A549 (cell line): ENCODE measurements around the gene PLIN5. TPM values are rescaled to one million over a fixed set of nuclear protein-coding genes. Genes with fewer than 3 reads are reported as not detected.

Experiments used
- ATAC-seq, 2 experiments: fragments of 200-7000 bp in 1 of 2; fragments of >200 bp in 1 of 2; cut with Nextera tagmentation in 1 of 2; cut with Tn5 transposase in 1 of 2; 3 replicates each; pipeline versions ENCODE4 v1.8.0 to v1.9.1; 2018 to 2020; ENCODE audit warnings: mild to moderate bottlenecking in 1 of 2, moderate library complexity in 1 of 2
- CTCF ChIA-PET: fragments of 300-600 bp; sonication (Branson Sonifier 250); formaldehyde crosslinking; extraction: SDS; loops from one replicate; lab custom pipeline; 2021; ENCODE audit warnings: antibody characterized with exemption, inconsistent platforms; lab: Yijun Ruan, JAX
- POLR2A ChIA-PET: fragments of 350-600 bp; formaldehyde crosslinking; extraction: SDS; loops from one replicate; lab custom pipeline; 2021; ENCODE audit warnings: antibody characterized with exemption, inconsistent platforms; lab: Yijun Ruan, JAX
- DNase-seq, 2 experiments: peaks; one replicate each; pipeline versions ENCODE4 v3.0.0 to v3.0.0-alpha.2; 2011 to 2016; ENCODE audit warnings: low read depth in 1 of 2, low spot score in 1 of 2
- FAIRE-seq: peaks from 2 replicates; lab custom pipeline; 2011; peaks lifted over from hg19 to GRCh38; lab: Jason Lieb, UNC
- H3K27ac ChIP-seq, 2 experiments: fragments of >200 bp; sonication (Bioruptor Twin); formaldehyde crosslinking; 3 replicates each; pipeline ENCODE4 v1.5.1; 2016 to 2017
- H3K4me1 ChIP-seq: fragments of >200 bp; sonication (Bioruptor Twin); formaldehyde crosslinking; 3 replicates; pipeline ENCODE4 v1.6.1; 2016
- H3K4me2 ChIP-seq: fragments of >200 bp; sonication (Bioruptor Twin); formaldehyde crosslinking; 3 replicates; pipeline ENCODE4 v1.6.1; 2016
- H3K4me3 ChIP-seq: fragments of >200 bp; sonication (Bioruptor Twin); formaldehyde crosslinking; 3 replicates; pipeline ENCODE4 v1.5.1; 2016
- H3K9me3 ChIP-seq: fragments of >200 bp; sonication (Bioruptor Twin); formaldehyde crosslinking; 3 replicates; pipeline ENCODE4 v1.6.1; 2016
- ATOH8 ChIP-seq: fragments of 250-450 bp; sonication (Bioruptor Pico); IDR thresholded peaks from 2 replicates; pipeline ENCODE4 v1.5.0; 2020; ENCODE audit warnings: low read depth, mild to moderate bottlenecking, moderate library complexity
- BHLHE40 ChIP-seq: IDR thresholded peaks from 2 replicates; pipeline ENCODE4 v1.6.1; 2012; ENCODE audit warnings: low read depth, low read length, inconsistent platforms
- CBX2 ChIP-seq: fragments of 200-600 bp; sonication (generic); IDR thresholded peaks from 2 replicates; pipeline ENCODE4 v1.6.1; 2016; ENCODE audit warnings: low read depth, mild to moderate bottlenecking, borderline replicate concordance
- CEBPB ChIP-seq, 2 experiments: fragments of >200 bp in 1 of 2; sonication (Bioruptor Twin) in 1 of 2; formaldehyde crosslinking in 1 of 2; IDR thresholded peaks; 2 replicates each; pipeline ENCODE4 v1.6.1; 2012 to 2016
- CHD4 ChIP-seq: fragments of 200-600 bp; sonication (generic); IDR thresholded peaks from 2 replicates; pipeline ENCODE4 v1.6.1; 2016; ENCODE audit warnings: antibody characterized with exemption, mild to moderate bottlenecking, borderline replicate concordance
- EHF ChIP-seq: fragments of 250-450 bp; sonication (Bioruptor Pico); IDR thresholded peaks from 2 replicates; pipeline ENCODE4 v1.5.0; 2020; ENCODE audit warnings: mild to moderate bottlenecking
- ELK1 ChIP-seq: fragments of 150-350 bp; IDR thresholded peaks from 2 replicates; pipeline ENCODE4 v1.6.1; 2014; ENCODE audit warnings: low read depth, mild to moderate bottlenecking, low read length
- FOSB ChIP-seq: fragments of 250-450 bp; sonication (Bioruptor Pico); IDR thresholded peaks from 2 replicates; pipeline ENCODE4 v1.5.0; 2020; ENCODE audit warnings: mild to moderate bottlenecking, moderate library complexity
- FOSL2 ChIP-seq, 2 experiments: fragments of 450-650 bp in 1 of 2; fragments of >200 bp in 1 of 2; sonication (Bioruptor Twin) in 1 of 2; formaldehyde crosslinking; IDR thresholded peaks; 2 replicates each; pipeline versions ENCODE4 v1.5.0 to v1.6.1; 2016 to 2020; ENCODE audit warnings: mild to moderate bottlenecking in 1 of 2, moderate library complexity in 1 of 2
- FOXS1 ChIP-seq: fragments of 250-450 bp; sonication (Bioruptor Pico); IDR thresholded peaks from 2 replicates; pipeline ENCODE4 v1.5.0; 2020; ENCODE audit warnings: mild to moderate bottlenecking, moderate library complexity
- GATA3 ChIP-seq: IDR thresholded peaks from 2 replicates; pipeline ENCODE4 v1.6.1; 2012; ENCODE audit warnings: borderline replicate concordance
- HES2 ChIP-seq: fragments of >200 bp; sonication (Bioruptor Twin); formaldehyde crosslinking; IDR thresholded peaks from 2 replicates; pipeline ENCODE4 v1.6.1; 2016
- HMGXB4 ChIP-seq: fragments of 250-450 bp; sonication (Bioruptor Pico); IDR thresholded peaks from 2 replicates; pipeline ENCODE4 v1.5.0; 2021; ENCODE audit warnings: mild to moderate bottlenecking, moderate library complexity, borderline replicate concordance
- HOXB13 ChIP-seq: fragments of 250-450 bp; sonication (Bioruptor Pico); IDR thresholded peaks from 2 replicates; pipeline ENCODE4 v1.5.0; 2020; ENCODE audit warnings: low read depth, mild to moderate bottlenecking, moderate library complexity
- JUN ChIP-seq, 2 experiments: fragments of >200 bp; sonication (Bioruptor Twin); formaldehyde crosslinking; IDR thresholded peaks; 2 replicates in 1 of 2; 3 replicates in 1 of 2; pipeline ENCODE4 v1.6.1; 2016 to 2017
- MAFK ChIP-seq: fragments of 450-650 bp; IDR thresholded peaks from 2 replicates; pipeline ENCODE4 v1.6.1; 2014; ENCODE audit not compliant: partially characterized antibody
- MAX ChIP-seq: IDR thresholded peaks from 2 replicates; pipeline ENCODE4 v1.6.1; 2012
- MAZ ChIP-seq: fragments of 150-350 bp; IDR thresholded peaks from 2 replicates; pipeline ENCODE4 v1.6.1; 2014; ENCODE audit warnings: antibody characterized with exemption, low read depth, low read length, borderline replicate concordance
- MYC ChIP-seq: IDR thresholded peaks from 2 replicates; pipeline ENCODE4 v1.6.1; 2012; ENCODE audit warnings: mild to moderate bottlenecking, inconsistent platforms, low read length, improper control_type of control experiment, borderline replicate concordance
- POLR2A ChIP-seq: IDR thresholded peaks from 2 replicates; pipeline ENCODE4 v1.6.1; 2012; ENCODE audit warnings: mild to moderate bottlenecking, low read length
- POLR2AphosphoS2 ChIP-seq: conservative IDR thresholded peaks from 2 replicates; pipeline ENCODE4 v1.6.1; 2012; ENCODE audit warnings: low read length, improper control_type of control experiment, inconsistent platforms
- RAD21 ChIP-seq, 2 experiments: fragments of >200 bp in 1 of 2; sonication (Bioruptor Twin) in 1 of 2; formaldehyde crosslinking in 1 of 2; IDR thresholded peaks in 1 of 2; conservative IDR thresholded peaks in 1 of 2; 2 replicates in 1 of 2; 3 replicates in 1 of 2; pipeline ENCODE4 v1.6.1; 2012 to 2018; ENCODE audit warnings: inconsistent platforms in 1 of 2
- RARB ChIP-seq: fragments of 250-450 bp; sonication (Bioruptor Pico); IDR thresholded peaks from 2 replicates; pipeline ENCODE4 v1.8.0; 2021; ENCODE audit warnings: mild to moderate bottlenecking, moderate library complexity
- REST ChIP-seq: fragments of 200-600 bp; sonication (generic); IDR thresholded peaks from 2 replicates; pipeline ENCODE4 v1.6.1; 2016; ENCODE audit warnings: antibody characterized with exemption, mild to moderate bottlenecking, moderate library complexity
- RFX5 ChIP-seq: fragments of 450-650 bp; IDR thresholded peaks from 2 replicates; pipeline ENCODE4 v1.7.1; 2014; ENCODE audit warnings: antibody characterized with exemption, mild to moderate bottlenecking, moderate library complexity
- RNF2 ChIP-seq: fragments of 200-600 bp; sonication (generic); IDR thresholded peaks from 2 replicates; pipeline ENCODE4 v1.6.1; 2016; ENCODE audit warnings: low read depth, mild to moderate bottlenecking, antibody characterized with exemption, moderate library complexity, borderline replicate concordance
- ZC3H11A ChIP-seq: fragments of 450-650 bp; IDR thresholded peaks from 2 replicates; pipeline ENCODE4 v1.6.1; 2014; ENCODE audit warnings: antibody characterized with exemption, mild to moderate bottlenecking
- ZNF302 ChIP-seq: fragments of 250-450 bp; sonication (Bioruptor Pico); IDR thresholded peaks from 2 replicates; pipeline ENCODE4 v1.9.0; 2021; ENCODE audit warnings: inconsistent platforms, mild to moderate bottlenecking, moderate library complexity
- WGBS: methylation state at CpG from one replicate; pipeline ENCODE4 v1.1.6; 2017; ENCODE audit errors: missing lambda C conversion rate; 5-methylcytosine and 5-hydroxymethylcytosine counted together
- polyA plus RNA-seq, 4 experiments: library from polyadenylated mRNA; depleted of rRNA in 3 of 4; stranded (reverse); fragments of >200 nt; fragmentation: RNase III in 1 of 4; extraction: RNeasy Plus Mini Kit Qiagen cat#74134 plus additional on column Dnase treatment in 1 of 4; gene quantifications; 2 replicates in 3 of 4; 3 replicates in 1 of 4; pipeline ENCODE4 v1.2.3, GENCODE V29; 2011 to 2017

Gene PLIN5
- polyA plus RNA-seq, 2 of the 4 experiments (the other 2 are of a cell fraction) = 0.08 to 0.25 TPM

GRCh38 chr19:4504297-4504701 lies 30.7 kb downstream of the PLIN5 start:
- no peak for DNase-seq
- ChIA-PET POLR2A (no interaction called here), CTCF (interaction anchor here (1.3 to 3.1 kb wide), 2 partner anchors 19 to 21 kb away, joined by 4 to 14 read pairs; no protein-coding TSS in a partner anchor)
- H3K4me1 ChIP-seq = no peaks in the 10 kb centered on the region
- no peak overlapping the region for H3K4me2 ChIP-seq
- WGBS = 90% methylated on average over 8 of the region's 23 CpGs
- H3K4me3 ChIP-seq = no peak overlapping the region
- no peak for FAIRE-seq
- TF ChIP-seq MAZ (no peak), ATOH8 (no peak), JUN (IDR thresholded peaks at IDR 0.05) (no peak), EHF (CRISPR knock-in tag) (no peak), ELK1 (no peak), RAD21 (conservative IDR thresholded peaks at IDR 0.05 in 1 of 2, IDR thresholded peaks at IDR 0.05 in 1 of 2) (no peak), RFX5 (no peak), FOSL2 (IDR thresholded peaks at IDR 0.05) (no peak), FOSL2 (CRISPR knock-in tag; IDR thresholded peaks at IDR 0.05) (no peak), POLR2A (no peak), CHD4 (no peak), MAX (no peak), HMGXB4 (CRISPR knock-in tag) (no peak), GATA3 (no peak), HES2 (no peak), ZC3H11A (no peak), RARB (CRISPR knock-in tag) (no peak), FOXS1 (CRISPR knock-in tag) (no peak)
- no peak overlapping the region for H3K27ac ChIP-seq
- no peak; a peak in 2 of 6 replicates for ATAC-seq
- H3K9me3 ChIP-seq = no peaks in the 10 kb centered on the region

- H3K4me2 ChIP-seq = no peak overlapping the region
- no peaks in the 10 kb centered on the region for H3K4me1 ChIP-seq
- ChIA-PET POLR2A (no interaction called here), CTCF (interaction anchor here (1.3 to 3.1 kb wide), 2 partner anchors 19 to 21 kb away, joined by 4 to 14 read pairs; no protein-coding TSS in a partner anchor)
- H3K27ac ChIP-seq = no peak overlapping the region
- H3K4me3 ChIP-seq = no peak overlapping the region
- ATAC-seq = no peak
- FAIRE-seq = no peak
- WGBS = 95% methylated on average over 7 of the region's 10 CpGs
- DNase-seq = no peak
- no peaks in the 10 kb centered on the region for H3K9me3 ChIP-seq
- TF ChIP-seq CBX2 = no peak
- no peak for TF ChIP-seq MAFK
- no peak for TF ChIP-seq JUN (IDR thresholded peaks at IDR 0.05)
- no peak for TF ChIP-seq POLR2AphosphoS2
- TF ChIP-seq MAZ = no peak
- TF ChIP-seq RNF2 = no peak
- no peak for TF ChIP-seq MYC
- no peak for TF ChIP-seq REST
- no peak for TF ChIP-seq BHLHE40
- TF ChIP-seq HOXB13 (CRISPR knock-in tag) = no peak
- TF ChIP-seq FOSB (CRISPR knock-in tag) = no peak
- TF ChIP-seq CEBPB (IDR thresholded peaks at IDR 0.05) = no peak
- no peak for TF ChIP-seq ZNF302
- TF ChIP-seq ELK1 = no peak
- no peak for TF ChIP-seq RFX5
- TF ChIP-seq RAD21 (conservative IDR thresholded peaks at IDR 0.05 in 1 of 2, IDR thresholded peaks at IDR 0.05 in 1 of 2) = no peak
Measured at GRCh38 chr19:4503825-4504170, 31.2 kb downstream of the PLIN5 start.
